ENCODE results near the gene ZHX3.
"Not testable (repeated sequence)": the region's sequence is repeated elsewhere in the genome, so short reads cannot be mapped to it uniquely, and the experiment has no call there.

Gene ZHX3

GRCh38 chr20:41145317-41145716 is 172.2 kb downstream of the ZHX3 start:
- DNase-seq: no peak

GRCh38 chr20:41143354-41143753 is 174.2 kb downstream of the ZHX3 start:
- DNase-seq: no peak

DNA sequence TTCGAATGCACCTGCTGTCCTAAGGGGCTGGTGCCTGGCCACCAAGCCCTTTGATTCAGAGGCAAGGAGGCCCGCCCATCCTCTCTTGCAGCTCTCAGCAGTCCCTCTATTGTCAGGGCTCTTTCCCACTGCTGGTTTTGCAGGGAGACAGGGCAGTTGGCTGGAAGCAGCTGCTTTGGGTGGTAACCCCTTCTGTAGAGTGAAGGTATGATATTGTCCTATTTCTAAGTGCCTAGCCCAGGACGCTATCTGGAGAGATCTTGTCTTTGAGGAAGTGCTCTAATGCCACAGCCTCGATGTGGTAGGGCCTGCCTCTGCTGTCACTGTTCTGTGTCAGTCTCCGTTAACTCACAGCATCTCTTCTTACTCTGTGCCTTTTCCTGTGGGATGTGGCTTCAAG is 174.6 kb downstream of the ZHX3 start:
- no peak for DNase-seq

DNA sequence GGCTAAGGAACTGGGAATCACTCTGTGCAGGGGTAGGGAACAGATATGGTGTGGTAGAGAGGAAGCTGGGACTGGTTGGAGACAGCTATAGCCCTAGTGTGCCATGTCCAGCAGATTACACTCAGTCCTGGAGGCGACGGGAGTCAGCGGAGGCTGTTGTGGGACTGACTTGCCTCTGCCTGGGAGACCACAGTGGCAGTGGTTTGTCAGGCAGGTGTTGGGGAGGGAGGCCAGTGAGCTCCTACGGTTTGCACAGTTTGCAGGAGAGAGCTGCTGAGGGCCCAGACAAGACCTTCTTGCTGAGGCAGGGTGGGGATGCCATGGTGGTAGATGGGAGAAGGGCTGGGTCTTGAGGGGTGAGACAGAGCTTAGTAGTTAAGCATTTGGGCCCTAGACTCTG is 175.3 kb downstream of the ZHX3 start:
- DNase-seq: no peak

GRCh38 chr20:41141153-41141815 is 176.2 kb downstream of the ZHX3 start:
- DNase-seq: no peak

DNA sequence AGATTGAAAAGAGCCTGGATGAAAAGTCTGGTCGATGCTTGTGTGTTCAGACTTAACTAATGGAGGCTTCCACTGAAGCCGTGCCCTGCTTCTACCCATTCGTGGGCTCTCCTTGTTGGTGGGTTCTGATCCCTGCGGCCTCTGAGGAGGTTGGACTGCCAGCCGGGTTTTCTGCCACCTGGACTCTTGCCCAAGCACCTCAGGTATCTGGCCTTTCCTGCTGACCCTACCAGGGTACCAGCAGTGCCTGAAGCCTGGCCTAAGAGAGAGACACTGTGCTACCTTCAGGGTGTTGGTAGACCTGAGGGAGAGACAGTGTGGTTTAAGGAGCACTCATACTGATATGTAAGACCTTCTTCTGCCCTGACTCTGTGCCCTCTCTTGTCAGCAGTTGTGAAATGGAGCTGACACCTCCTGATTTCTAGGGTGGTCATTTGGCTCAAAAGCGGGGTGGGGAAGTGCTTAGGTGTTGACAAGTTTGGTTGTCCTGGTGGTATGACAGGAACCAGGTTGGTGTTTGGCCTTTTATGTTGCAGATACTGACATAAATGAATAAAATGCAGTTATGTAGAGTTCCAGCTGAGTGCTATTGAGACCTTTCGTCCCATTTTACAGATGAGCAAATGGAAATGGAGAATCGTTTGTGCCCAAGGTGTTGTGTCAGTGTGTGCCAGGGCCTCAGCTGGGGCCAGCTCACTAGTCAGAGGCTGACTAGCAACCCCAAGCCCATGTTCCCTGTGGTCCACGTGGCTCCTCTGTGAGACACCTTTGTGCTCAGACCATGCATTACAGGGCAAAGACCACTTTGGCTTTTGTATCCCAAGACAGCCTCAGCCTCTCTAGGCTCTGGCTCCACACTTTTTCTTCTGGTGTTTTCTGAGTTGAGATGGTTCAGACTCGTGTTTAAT is 177.1 kb downstream of the ZHX3 start:
- DNase-seq: no peak

- DNase-seq: no peak
Measured at GRCh38 chr20:41139227-41140093, 178.1 kb downstream of the ZHX3 start.

GRCh38 chr20:41138475-41139226 is 178.9 kb downstream of the ZHX3 start:
- DNase-seq: no peak

- DNase-seq: peak in 1 of 2 donors; percentile 52
Measured at GRCh38 chr20:41137614-41138474, 179.7 kb downstream of the ZHX3 start.

DNA sequence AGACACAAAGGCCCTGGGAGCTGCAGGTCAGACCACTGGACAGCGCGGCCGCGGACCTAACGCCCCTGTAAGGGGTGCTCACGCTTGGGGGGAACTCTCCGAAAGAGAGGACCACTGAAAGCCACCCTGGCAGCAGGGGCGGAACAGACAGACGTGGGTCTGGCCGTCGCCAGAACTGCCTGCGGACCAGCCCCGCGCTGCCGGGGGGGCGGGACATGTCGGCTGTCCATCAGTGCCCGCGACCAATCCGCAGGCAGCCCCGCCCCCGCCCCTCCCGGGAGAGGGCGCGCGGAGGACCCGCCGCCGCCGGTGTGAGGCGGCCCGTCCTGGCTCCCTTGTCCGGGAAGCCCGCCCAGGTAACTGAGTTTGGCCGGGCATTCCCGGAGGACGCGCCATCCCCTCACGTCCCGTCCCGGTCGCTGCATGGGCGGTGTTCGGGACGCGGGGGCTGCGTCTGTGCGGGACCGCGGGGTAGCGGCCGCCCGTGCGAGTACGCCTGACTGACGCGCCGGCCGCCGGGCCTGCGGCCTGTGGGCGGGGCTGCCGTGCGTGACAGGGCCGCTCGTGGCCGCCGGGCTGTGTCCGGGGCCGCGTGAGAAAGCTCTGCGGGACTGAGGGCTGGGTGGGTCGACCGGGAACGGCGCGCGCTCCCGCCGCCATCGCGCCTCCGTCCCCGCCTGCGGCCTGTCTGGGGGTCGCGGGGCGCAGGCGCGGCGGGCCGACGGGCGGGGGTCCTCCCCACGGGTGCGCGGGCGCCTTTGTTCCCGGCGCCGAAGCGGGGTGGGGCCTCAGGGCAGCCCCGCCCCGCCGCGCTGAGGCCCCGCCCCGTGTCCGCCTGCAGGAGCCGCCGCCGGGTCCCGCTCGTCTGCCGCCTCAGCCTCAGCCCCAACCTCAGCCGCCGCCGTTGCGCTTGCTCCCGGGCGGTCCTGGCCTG is 180.6 kb downstream of the ZHX3 start, which contains the start of gene PLCG1:
TSS of gene PLCG1 (plus strand) at position 864 of the 934 bp plus-strand sequence. CDS start 99 bp downstream, outside the sequence.
- DNase-seq: peak; percentile 84 to 85

GRCh38 chr20:41135888-41136679 is 181.4 kb downstream of the ZHX3 start:
- DNase-seq: no peak

GRCh38 chr20:41135187-41135887 is 182.2 kb downstream of the ZHX3 start:
- peak; percentile 57 to 60 for DNase-seq

- no peak for DNase-seq
Measured at GRCh38 chr20:41134362-41135186, 183.0 kb downstream of the ZHX3 start.

GRCh38 chr20:41133709-41134361 is 183.7 kb downstream of the ZHX3 start:
- peak in 1 of 2 donors; percentile 56 for DNase-seq

- DNase-seq: not testable (repeated sequence)
Measured at GRCh38 chr20:41132388-41132775, 185.1 kb downstream of the ZHX3 start.

DNA sequence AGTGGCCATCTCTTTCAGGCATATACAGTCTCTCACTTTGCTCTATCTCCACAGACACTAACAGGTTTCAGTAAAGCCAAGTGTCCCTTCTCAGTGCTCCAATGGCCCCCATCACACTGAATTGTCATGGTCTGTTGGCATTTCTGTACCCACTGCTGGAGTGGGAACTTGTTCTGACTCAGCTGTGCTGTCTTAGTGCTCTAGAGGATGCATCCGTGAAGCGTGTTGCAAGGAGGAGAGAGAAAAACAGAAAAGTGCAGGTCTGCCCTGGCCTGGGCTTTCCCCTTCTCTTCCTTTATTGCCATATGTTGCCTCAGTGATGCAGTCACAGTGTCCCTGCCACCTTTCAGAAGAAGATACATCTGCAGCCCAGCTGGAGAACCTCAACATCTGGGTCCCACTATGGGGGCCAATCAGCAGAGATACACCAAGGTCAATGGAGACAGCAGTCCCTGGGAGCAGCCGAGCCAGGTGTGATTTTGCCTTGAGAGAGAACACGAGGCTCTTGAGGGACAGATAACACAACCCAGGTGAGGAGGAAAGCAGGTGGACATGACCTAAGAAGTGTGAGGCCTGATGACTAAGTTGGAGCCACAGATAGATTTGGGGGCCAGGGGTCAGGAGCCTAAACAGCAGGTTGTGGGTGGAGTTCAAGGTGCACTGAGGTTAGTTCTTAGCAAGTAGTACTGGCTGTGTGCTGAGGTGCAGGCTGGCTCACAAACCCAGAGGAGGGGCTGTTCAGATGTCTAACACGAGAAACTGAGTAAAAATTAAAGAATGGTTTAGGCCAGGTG is 185.7 kb downstream of the ZHX3 start:
- no peak for DNase-seq
